ENCODE measurements around the gene CYBC1. TPM values are rescaled to one million over a fixed set of nuclear protein-coding genes. Genes with fewer than 3 reads are reported as not detected.
A peak's percentile ranks its signal among the peaks of the same experiment; 100 is the strongest.

Gene CYBC1
- total RNA-seq, 1 donor from 2014 or later, result 132 TPM

DNA sequence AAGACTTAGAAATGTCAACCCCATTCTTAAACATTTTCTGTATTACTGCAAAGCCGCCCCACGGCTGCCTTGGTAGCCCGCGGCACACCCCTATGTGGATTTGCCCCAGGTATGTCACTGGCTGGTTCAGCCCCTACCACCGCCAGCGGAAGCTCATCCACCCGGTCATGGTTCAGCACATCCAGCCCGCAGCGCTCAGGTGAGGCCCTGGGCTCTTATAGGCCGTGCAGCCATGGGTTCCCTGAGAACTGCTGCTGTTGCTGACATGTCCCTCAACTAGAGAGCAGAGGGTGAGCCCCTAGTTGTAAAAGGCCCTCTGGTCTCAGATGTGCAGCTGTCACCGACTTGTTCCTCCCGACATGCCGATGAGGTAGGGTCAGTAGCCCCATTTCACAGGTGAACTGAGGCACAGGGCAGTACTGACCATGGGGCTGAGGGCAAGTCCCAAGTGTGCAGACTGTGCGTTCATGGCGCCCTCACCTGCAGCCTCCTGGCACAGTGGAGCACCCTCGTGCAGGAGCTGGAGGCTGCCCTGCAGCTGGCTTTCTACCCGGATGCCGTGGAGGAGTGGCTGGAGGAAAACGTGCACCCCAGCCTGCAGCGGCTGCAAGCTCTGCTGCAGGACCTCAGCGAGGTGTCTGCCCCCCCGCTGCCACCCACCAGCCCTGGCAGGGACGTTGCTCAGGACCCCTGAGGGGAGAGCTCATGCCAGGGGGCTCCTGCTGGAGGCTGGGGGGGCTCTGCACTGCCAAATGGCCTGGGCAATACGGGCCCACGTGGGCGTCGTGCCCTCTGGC, 8.7 kb downstream of the CYBC1 start:
- H3K9me3 ChIP-seq, result no peaks in the 10 kb centered on the region
- H3K36me3 ChIP-seq, result peaks cover 53% of the 10 kb centered on the region
- DNase-seq (no peak), ATAC-seq (no peak)
- TF ChIP-seq, protein P1, sequence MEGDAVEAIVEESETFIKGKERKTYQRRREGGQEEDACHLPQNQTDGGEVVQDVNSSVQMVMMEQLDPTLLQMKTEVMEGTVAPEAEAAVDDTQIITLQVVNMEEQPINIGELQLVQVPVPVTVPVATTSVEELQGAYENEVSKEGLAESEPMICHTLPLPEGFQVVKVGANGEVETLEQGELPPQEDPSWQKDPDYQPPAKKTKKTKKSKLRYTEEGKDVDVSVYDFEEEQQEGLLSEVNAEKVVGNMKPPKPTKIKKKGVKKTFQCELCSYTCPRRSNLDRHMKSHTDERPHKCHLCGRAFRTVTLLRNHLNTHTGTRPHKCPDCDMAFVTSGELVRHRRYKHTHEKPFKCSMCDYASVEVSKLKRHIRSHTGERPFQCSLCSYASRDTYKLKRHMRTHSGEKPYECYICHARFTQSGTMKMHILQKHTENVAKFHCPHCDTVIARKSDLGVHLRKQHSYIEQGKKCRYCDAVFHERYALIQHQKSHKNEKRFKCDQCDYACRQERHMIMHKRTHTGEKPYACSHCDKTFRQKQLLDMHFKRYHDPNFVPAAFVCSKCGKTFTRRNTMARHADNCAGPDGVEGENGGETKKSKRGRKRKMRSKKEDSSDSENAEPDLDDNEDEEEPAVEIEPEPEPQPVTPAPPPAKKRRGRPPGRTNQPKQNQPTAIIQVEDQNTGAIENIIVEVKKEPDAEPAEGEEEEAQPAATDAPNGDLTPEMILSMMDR (IDR thresholded peaks at IDR 0.05), result no peak
- intact Hi-C loops (cut with DNase I), result no loop called here
- H3K4me3 ChIP-seq, result no peak overlapping the region
- no peak overlapping the region for H3K27ac ChIP-seq
- no peaks in the 10 kb centered on the region for H3K27me3 ChIP-seq (ENCODE audit: low read depth)
- H3K4me1 ChIP-seq, result peaks cover 21% of the 10 kb centered on the region

DNA sequence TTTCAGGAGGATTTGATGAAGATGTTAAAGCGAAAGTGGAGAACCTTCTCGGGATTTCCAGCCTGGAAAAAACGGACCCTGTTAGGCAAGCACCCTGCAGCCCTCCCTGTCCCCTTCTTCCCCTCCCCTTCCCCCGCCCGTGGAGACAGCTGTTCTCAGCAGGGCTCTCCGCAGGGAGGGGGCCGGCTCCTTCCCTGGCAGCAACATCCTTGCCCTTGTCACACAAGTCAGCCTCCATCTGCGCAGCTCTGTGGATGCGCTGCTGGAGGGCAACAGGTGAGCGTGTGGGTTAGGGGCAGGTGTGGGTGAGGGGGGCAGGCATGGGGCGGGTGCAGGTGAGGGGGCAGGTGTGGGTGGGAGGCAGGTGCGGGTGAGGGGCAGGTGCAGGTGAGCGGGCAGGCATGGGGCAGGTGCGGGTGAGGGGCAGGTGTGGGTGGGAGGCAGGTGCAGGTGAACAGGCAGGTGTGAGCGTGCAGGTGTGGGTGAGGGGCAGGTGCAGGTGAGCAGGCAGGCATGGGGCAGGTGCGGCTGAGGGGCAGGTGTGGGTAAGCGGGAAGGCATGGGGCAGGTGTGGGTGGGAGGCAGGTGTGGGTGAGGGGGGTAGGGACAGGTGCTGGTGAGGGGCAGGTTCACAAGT, 9.4 kb downstream of the CYBC1 start:
- intact Hi-C loops (cut with DNase I), result no loop called here
- H3K4me1 ChIP-seq, result peaks cover 21% of the 10 kb centered on the region
- ATAC-seq (peak in 1 of 2 donors; percentile 31), DNase-seq (no peak)
- peak overlapping the region; percentile 54 for H3K27ac ChIP-seq
- peak overlapping the region; percentile 21 for H3K4me3 ChIP-seq
- no peaks in the 10 kb centered on the region for H3K27me3 ChIP-seq (ENCODE audit: low read depth)
- peaks cover 58% of the 10 kb centered on the region for H3K36me3 ChIP-seq
- TF ChIP-seq, protein P1 (IDR thresholded peaks at IDR 0.05), result no peak
- no peaks in the 10 kb centered on the region for H3K9me3 ChIP-seq

DNA sequence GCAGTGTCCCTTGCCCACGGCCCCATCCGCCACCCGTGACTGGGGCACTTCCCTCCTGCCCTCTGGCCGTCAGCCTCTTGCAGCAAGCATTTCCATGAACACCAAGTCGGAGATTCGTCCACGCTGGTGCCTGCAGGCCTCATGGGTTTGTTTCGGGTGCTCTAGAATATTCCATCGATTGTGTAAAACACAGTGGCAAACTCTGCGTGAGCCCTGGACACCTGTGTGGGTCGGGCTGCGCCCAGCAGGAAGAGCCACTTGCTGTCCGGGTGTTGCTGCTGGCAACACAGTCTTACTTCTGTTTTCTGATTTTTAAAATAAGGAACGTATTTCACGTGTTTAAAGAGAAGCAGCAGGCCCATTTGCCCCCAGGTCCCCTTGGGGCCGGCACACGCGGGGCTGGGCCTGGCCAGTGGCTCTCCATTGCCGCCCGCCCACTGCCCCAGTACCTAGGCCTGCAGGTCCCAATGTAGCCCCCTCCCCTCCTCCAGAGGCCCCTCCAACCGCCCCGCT, 10.0 kb downstream of the CYBC1 start:
- H3K9me3 ChIP-seq, result no peaks in the 10 kb centered on the region
- peaks cover 15% of the 10 kb centered on the region for H3K4me1 ChIP-seq
- peak overlapping the region; percentile 54 for H3K27ac ChIP-seq
- TF ChIP-seq, protein P1 (IDR thresholded peaks at IDR 0.05), result no peak
- H3K36me3 ChIP-seq, result peaks cover 52% of the 10 kb centered on the region
- DNase-seq (peak; percentile 68), ATAC-seq (peak; percentile 16 to 35)
- intact Hi-C loops (cut with DNase I), result no loop called here
- peak overlapping the region; percentile 21 for H3K4me3 ChIP-seq
- H3K27me3 ChIP-seq (ENCODE audit: low read depth), result no peaks in the 10 kb centered on the region

DNA sequence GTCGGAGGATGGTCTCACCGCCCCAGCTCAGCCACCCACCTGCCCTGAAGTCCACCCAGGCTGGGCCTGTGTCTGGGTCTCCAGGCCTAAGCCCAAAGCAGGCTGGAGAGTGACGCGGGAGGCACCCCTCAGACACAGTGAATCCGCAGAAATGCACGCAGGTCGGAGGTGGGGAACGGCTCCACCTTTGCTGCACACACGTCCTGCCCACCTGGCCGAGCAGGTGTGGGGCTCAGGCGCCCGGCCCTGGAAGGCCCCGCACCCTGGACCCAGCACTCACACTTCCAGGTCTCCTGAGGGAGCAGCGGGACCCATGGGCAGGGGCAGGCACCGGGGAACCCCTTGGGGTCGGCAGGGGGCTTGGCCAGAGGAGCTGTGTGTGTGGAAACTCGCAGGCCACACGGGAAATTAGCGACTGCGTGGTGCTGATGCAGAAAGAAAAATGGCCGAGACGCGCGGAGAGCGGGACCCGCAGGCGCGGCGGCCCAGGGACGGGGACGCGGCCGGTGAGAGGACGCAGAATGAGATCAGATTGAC, 10.7 kb downstream of the CYBC1 start:
- H3K27ac ChIP-seq, result no peak overlapping the region
- H3K9me3 ChIP-seq, result no peaks in the 10 kb centered on the region
- H3K27me3 ChIP-seq (ENCODE audit: low read depth), result no peaks in the 10 kb centered on the region
- ATAC-seq, result no peak
- DNase-seq, result no peak
- peak overlapping the region; percentile 21 for H3K4me3 ChIP-seq
- intact Hi-C loops (cut with DNase I), result no loop called here
- TF ChIP-seq, protein P1 (IDR thresholded peaks at IDR 0.05), result no peak
- H3K36me3 ChIP-seq, result peaks cover 50% of the 10 kb centered on the region
- H3K4me1 ChIP-seq, result peaks cover 9% of the 10 kb centered on the region

DNA sequence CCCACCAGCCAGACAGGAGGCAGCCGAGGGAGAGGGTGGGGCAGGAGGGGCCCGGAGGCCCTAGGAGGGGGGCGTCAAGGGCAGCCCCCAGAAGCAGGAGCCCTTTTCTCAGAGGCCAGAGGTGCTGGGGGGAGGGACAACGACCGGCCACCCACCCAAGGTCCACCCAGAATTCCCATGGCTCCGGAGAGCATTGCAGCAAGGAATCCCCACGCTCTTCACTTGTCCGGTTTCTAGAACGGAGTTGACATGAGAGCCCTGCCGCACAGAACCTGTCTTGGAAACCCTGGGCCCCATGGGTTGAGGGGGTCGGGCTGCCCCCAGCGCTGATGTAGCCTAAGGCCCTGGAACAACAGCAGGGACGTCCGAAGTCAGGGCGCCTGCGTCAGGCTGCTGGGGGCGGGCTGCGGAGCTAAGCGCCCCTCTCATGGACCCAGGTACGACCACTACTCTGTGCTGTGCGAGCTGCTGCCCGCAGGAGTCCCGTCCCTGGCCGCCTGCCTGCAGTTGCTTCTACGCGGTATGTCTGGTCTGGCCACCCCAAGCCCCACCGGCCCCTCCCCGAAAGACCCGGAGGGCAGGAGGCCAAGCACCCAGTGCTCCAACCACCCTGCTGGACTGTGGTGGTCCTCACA, 11.2 kb downstream of the CYBC1 start:
- ATAC-seq, result no peak
- DNase-seq, result no peak
- Histone ChIP-seq H3K9me3 (no peaks in the 10 kb centered on the region), H3K27me3 (ENCODE audit: low read depth) (no peaks in the 10 kb centered on the region), H3K4me1 (peaks cover 5% of the 10 kb centered on the region), H3K27ac (no peak overlapping the region), H3K36me3 (peaks cover 45% of the 10 kb centered on the region), H3K4me3 (no peak overlapping the region)
- intact Hi-C loops (cut with DNase I), result no loop called here
- TF ChIP-seq, protein P1 (IDR thresholded peaks at IDR 0.05), result no peak

All from lower lobe of right lung (tissue), 2 donors.